ENCODE measurements around the gene CDH7. TPM values are rescaled to one million over a fixed set of nuclear protein-coding genes. Genes with fewer than 3 reads are reported as not detected.

Gene CDH7
- total RNA-seq, 2 experiments from 2014 or later, result not detected

DNA sequence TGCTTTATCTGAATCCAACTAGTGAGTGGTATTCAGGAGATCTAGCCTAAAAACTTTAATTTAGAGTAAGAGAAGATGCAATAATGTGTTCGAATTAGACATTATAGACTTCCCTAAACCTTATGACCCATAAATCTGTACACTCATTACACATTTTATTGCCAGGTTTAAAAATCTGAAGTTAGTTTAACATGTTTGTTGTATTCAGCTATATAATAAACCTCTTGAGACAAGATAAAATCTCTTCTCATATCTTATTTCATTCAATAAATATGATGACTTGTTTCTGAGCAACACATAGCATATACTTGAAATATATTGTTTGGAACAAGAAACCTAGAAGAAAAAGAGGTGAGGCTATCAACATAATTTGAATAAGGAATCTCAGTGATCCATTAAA lies 150.7 kb downstream of the CDH7 start:
- no peak for DNase-seq
- Mint-ChIP-seq H3K27ac (no peak overlapping the region), H3K9me3 (peaks cover 3% of the 10 kb centered on the region), H3K36me3 (no peaks in the 10 kb centered on the region), H3K4me3 (no peak overlapping the region), H3K4me1 (no peaks in the 10 kb centered on the region), H3K27me3 (no peaks in the 10 kb centered on the region)
- POLR2A ChIA-PET, result no interaction called here
- no peak for ATAC-seq (ENCODE audit: low read depth)

GRCh38 chr18:65906621-65907034 lies 155.8 kb downstream of the CDH7 start:
- Mint-ChIP-seq H3K27ac (no peak overlapping the region), H3K36me3 (no peaks in the 10 kb centered on the region), H3K4me1 (no peaks in the 10 kb centered on the region), H3K4me3 (no peak overlapping the region), H3K27me3 (no peaks in the 10 kb centered on the region), H3K9me3 (peaks cover 3% of the 10 kb centered on the region)
- POLR2A ChIA-PET, result no interaction called here
- DNase-seq, result no peak
- ATAC-seq (ENCODE audit: low read depth), result no peak

DNA sequence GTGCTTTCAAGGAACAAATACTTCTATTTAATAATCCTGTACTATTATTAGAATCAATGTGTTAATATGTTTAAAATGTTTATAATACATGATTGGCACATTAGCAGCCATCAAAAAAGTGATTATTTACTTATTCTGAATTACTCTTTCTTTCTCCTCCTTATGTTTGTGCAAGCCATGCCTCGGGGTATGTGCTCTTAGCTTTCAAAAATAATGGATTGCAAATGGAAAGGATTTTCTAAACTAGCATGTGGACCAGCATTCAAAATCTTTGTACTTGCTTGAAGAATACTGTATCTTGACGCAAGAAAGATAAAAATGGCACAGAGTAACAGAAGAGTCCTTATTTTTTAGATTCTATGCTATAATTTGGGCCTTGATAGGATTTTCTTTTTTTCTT lies 156.5 kb downstream of the CDH7 start:
- DNase-seq (no peak), ATAC-seq (ENCODE audit: low read depth) (no peak)
- Mint-ChIP-seq H3K4me3 (no peak overlapping the region), H3K4me1 (no peaks in the 10 kb centered on the region), H3K27ac (no peak overlapping the region), H3K27me3 (no peaks in the 10 kb centered on the region), H3K9me3 (peaks cover 3% of the 10 kb centered on the region), H3K36me3 (no peaks in the 10 kb centered on the region)
- POLR2A ChIA-PET, result no interaction called here

DNA sequence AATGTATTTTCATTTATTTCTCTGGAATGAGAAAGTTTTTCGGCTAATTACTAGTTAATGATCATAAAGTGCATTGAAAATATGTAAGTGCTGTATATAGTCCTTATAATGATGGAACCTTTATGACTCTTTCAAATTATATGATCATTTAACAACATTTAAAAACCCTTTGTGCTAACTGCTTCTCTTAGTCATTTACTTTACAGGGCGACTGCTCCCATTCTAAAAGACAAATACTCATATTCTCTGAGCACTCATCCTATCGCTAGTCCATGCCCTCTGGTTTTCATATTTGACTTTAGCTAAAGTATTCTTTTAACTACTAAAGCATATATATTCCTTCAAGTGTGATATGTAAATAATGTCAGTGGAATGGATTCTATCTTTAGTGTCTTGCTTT lies 168.2 kb downstream of the CDH7 start:
- Mint-ChIP-seq H3K36me3 (no peaks in the 10 kb centered on the region), H3K27ac (no peak overlapping the region), H3K4me1 (no peaks in the 10 kb centered on the region), H3K9me3 (no peaks in the 10 kb centered on the region), H3K4me3 (no peak overlapping the region), H3K27me3 (no peaks in the 10 kb centered on the region)
- ATAC-seq (ENCODE audit: low read depth) (no peak), DNase-seq (no peak)
- POLR2A ChIA-PET, result no interaction called here

GRCh38 chr18:65919663-65920062 lies 168.9 kb downstream of the CDH7 start:
- no peak for ATAC-seq (ENCODE audit: low read depth)

DNA sequence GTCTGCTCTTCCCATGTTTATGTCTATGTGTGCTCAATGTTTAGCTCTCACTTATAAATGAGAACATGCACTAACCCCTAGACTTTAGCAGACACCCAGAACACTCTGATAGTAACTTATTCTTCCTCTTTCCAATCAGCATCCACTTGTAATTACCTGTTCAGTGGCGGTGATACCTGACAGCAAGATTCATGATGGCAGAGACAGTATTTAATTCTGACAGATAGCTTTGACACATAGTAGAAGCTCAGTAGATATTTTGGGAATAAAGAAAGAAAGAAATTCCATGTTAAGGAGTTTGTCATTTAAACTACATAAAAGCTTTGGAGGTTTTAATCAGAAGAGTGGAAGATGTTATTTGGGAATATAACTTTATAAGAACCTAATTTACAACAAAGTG lies 171.3 kb downstream of the CDH7 start:
- H3K4me1 Mint-ChIP-seq, result no peaks in the 10 kb centered on the region
- H3K27ac Mint-ChIP-seq, result no peak overlapping the region
- H3K27me3 Mint-ChIP-seq, result no peaks in the 10 kb centered on the region
- H3K9me3 Mint-ChIP-seq, result peaks cover 1% of the 10 kb centered on the region
- ATAC-seq (ENCODE audit: low read depth) (no peak), DNase-seq (no peak)
- H3K36me3 Mint-ChIP-seq, result no peaks in the 10 kb centered on the region
- POLR2A ChIA-PET, result no interaction called here
- no peak overlapping the region for H3K4me3 Mint-ChIP-seq

More at GRCh38 chr18:65919663-65920062, 168.9 kb downstream of the CDH7 start:
- DNase-seq, result no peak
- H3K36me3 Mint-ChIP-seq, result no peaks in the 10 kb centered on the region
- H3K9me3 Mint-ChIP-seq, result peaks cover 1% of the 10 kb centered on the region
- H3K4me1 Mint-ChIP-seq, result no peaks in the 10 kb centered on the region
- no peak overlapping the region for H3K4me3 Mint-ChIP-seq
- no peak overlapping the region for H3K27ac Mint-ChIP-seq
- POLR2A ChIA-PET, result no interaction called here
- H3K27me3 Mint-ChIP-seq, result no peaks in the 10 kb centered on the region

GRCh38 chr18:65924904-65925303 lies 174.1 kb downstream of the CDH7 start:
- no peaks in the 10 kb centered on the region for H3K27me3 Mint-ChIP-seq
- ATAC-seq (ENCODE audit: low read depth) (no peak), DNase-seq (no peak)
- H3K9me3 Mint-ChIP-seq, result peaks cover 1% of the 10 kb centered on the region
- POLR2A ChIA-PET, result no interaction called here
- no peaks in the 10 kb centered on the region for H3K36me3 Mint-ChIP-seq
- no peak overlapping the region for H3K4me3 Mint-ChIP-seq
- no peak overlapping the region for H3K27ac Mint-ChIP-seq
- H3K4me1 Mint-ChIP-seq, result no peaks in the 10 kb centered on the region

GRCh38 chr18:65934874-65935273 lies 184.1 kb downstream of the CDH7 start:
- Mint-ChIP-seq H3K4me3 (no peak overlapping the region), H3K27ac (no peak overlapping the region), H3K27me3 (no peaks in the 10 kb centered on the region), H3K36me3 (no peaks in the 10 kb centered on the region), H3K4me1 (no peaks in the 10 kb centered on the region), H3K9me3 (peaks cover 1% of the 10 kb centered on the region)
- ATAC-seq (ENCODE audit: low read depth), result no peak
- POLR2A ChIA-PET, result no interaction called here
- no peak for DNase-seq

DNA sequence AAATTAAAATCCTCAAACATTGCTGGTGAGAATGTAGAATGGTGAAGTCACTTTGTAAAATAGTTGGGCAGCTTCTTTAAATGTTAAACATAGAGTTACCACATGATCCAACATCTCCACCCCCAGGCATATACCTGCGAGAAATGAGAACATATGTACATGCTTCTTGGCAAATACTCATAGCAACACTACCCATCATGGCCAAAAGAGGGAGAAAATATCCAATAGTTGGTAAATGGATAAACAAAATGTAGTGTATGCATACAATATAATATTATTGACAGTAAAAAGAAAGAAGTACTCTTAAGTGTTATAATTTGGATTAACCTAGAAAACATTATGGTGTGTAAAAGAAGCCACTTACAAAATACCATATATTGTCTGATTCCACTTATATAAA lies 185.9 kb downstream of the CDH7 start:
- Mint-ChIP-seq H3K9me3 (peaks cover 1% of the 10 kb centered on the region), H3K4me1 (no peaks in the 10 kb centered on the region), H3K27ac (no peak overlapping the region), H3K27me3 (no peaks in the 10 kb centered on the region), H3K4me3 (no peak overlapping the region), H3K36me3 (no peaks in the 10 kb centered on the region)
- ATAC-seq (ENCODE audit: low read depth) (no peak), DNase-seq (no peak)
- POLR2A ChIA-PET, result no interaction called here

DNA sequence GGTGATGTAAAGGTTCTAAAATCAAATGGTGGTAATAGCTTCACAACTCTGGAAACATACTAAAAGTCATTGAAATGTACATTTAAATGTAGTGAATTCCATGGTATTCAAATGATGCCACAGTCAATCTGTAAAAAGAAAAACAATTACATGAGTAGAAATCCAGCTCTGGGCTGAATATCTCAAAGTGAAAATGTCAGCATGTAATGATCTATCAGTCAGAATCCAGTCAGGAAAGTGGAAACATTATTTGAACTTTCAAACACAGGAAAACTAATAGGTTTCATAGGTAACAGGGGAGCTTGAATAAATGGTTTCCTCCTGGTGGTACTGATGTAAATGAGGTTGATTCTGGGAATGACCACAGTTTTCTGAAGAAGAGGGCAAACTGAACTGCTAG lies 186.4 kb downstream of the CDH7 start:
- H3K36me3 Mint-ChIP-seq, result no peaks in the 10 kb centered on the region
- H3K4me3 Mint-ChIP-seq, result no peak overlapping the region
- no peak overlapping the region for H3K27ac Mint-ChIP-seq
- H3K4me1 Mint-ChIP-seq, result no peaks in the 10 kb centered on the region
- H3K27me3 Mint-ChIP-seq, result no peaks in the 10 kb centered on the region
- no peak for ATAC-seq (ENCODE audit: low read depth)
- POLR2A ChIA-PET, result no interaction called here
- DNase-seq, result no peak
- peaks cover 1% of the 10 kb centered on the region for H3K9me3 Mint-ChIP-seq

DNA sequence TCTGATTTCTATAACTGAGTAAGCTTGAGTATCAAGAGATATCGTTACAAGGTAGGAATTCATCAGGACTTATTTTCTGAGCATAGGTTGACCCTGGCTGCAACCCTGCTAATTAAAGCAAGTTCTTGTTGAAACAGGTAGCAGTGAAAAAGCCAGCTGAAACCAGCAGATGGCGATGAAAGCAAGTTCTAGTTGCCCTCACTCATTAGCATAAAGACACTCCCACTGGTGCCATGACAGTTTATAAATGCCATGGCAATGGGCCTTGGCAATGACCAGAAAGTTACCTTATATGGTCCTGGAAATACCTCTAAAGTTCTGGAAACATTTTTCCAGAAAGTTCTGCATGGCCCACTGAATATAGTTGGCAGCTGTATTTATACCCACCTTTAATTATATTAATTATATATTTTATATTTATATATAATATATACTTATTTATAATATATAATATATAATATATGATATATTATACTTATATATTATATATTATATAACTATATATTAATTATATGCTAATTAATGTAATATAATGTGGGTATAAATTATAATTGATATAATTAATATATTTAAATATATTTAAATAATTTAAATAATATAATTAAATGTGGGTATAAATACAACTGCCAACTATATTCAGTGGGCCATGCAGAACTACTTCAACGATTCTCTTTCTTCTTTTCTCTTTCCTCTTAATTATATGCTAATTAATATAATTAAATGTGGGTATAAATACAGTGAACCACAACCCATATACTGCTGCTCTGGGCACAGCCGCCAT lies 188.0 kb downstream of the CDH7 start:
- Mint-ChIP-seq H3K4me1 (no peaks in the 10 kb centered on the region), H3K9me3 (peaks cover 2% of the 10 kb centered on the region)
- no peak for ATAC-seq (ENCODE audit: low read depth)

More for the DNA sequence above, 188.0 kb downstream of the CDH7 start:
- POLR2A ChIA-PET, result no interaction called here
- Mint-ChIP-seq H3K4me3 (no peak overlapping the region), H3K27ac (no peak overlapping the region), H3K27me3 (no peaks in the 10 kb centered on the region), H3K36me3 (no peaks in the 10 kb centered on the region)
- DNase-seq, result no peak
